ENCODE data around the gene RESP18. TPM values are rescaled to one million over a fixed set of nuclear protein-coding genes. Genes with fewer than 3 reads are reported as not detected.
"Not testable (repeated sequence)": the region's sequence is repeated elsewhere in the genome, so short reads cannot be mapped to it uniquely, and the experiment has no call there.

The RESP18 gene
- total RNA-seq, 1 donor from 2014 or later = not detected

DNA sequence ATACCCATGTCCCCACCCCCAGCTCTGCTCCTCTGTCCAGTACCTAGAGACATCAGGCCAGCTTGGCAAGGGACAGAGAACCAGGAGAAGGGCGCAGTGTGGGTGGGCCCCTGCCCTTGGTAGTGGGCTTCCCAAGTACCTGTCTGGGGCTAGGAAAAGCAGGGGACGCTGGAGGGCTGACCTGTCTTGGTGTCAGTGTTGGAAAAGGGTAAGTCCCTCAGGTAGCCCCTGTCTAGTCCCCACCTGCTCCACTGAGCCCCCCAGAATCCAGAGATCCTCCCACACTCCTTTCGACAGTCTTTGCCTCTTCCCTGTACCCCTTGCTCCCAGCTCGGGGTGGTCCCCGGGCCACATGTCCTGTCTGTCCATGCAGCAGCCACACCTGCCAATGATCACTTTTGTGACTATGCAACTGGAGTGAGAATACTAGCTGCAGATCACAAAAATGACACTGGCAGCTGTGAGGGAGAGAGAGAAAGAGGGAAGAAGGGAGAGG lies 38.8 kb downstream of the RESP18 start:
- intact Hi-C loops (cut with micrococcal nuclease) = loop anchor here (1.0 kb wide), 3 partner anchors 40 to 87 kb away; partner anchors contain the start of genes GLB1L, STK16, TUBA4A and TUBA4B

- intact Hi-C loops (cut with micrococcal nuclease) = no loop called here
Observed at GRCh38 chr2:219292616-219293015, 39.9 kb downstream of the RESP18 start.

DNA sequence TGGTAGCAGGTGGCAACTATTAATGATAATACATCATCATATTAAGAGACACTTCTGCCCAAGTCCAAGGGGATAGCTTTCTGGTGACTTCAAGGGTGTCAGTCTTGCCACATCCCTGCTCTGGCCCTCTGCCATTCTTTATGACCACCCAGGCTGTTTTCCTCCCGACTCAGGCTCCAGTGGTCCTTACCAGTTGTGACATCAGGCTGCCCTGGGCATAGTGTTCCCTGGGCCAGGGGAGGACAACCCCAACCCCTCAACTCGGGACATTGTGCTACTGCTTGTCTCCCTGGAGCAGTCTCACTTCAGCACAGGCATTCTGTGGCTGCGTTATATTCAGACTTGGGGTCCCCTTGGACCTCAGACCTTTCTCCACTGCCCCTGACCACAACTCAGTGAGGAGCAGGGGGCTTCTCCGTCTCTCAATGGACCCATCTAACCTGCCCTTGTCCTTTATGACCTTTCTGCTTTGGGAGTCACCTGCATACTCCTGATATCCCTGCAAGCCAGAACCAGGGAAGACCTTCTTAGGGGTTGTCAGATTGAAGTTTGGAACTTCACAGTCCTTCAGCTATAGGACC lies 40.5 kb downstream of the RESP18 start:
- intact Hi-C loops (cut with micrococcal nuclease) = no loop called here

DNA sequence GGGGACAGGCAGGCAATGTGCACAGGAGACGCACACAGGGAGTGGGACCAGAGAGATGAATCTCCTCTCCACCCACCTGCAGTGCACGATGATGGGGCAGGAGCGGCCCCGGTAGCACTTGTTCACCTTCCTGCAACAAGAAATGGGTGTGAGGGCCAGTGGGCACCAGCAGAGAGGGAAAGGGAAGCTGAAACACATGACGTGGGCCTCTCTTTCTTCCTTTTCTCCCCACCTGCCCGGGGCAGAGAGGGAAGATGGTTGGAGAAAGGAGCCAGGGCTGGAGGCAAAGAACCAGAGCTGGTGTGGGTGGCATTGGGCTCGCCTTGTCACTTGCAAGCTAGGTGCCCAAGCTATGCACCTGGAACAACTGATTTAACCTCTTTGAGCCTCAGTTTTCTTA lies 41.1 kb downstream of the RESP18 start:
- intact Hi-C loops (cut with micrococcal nuclease) = no loop called here

DNA sequence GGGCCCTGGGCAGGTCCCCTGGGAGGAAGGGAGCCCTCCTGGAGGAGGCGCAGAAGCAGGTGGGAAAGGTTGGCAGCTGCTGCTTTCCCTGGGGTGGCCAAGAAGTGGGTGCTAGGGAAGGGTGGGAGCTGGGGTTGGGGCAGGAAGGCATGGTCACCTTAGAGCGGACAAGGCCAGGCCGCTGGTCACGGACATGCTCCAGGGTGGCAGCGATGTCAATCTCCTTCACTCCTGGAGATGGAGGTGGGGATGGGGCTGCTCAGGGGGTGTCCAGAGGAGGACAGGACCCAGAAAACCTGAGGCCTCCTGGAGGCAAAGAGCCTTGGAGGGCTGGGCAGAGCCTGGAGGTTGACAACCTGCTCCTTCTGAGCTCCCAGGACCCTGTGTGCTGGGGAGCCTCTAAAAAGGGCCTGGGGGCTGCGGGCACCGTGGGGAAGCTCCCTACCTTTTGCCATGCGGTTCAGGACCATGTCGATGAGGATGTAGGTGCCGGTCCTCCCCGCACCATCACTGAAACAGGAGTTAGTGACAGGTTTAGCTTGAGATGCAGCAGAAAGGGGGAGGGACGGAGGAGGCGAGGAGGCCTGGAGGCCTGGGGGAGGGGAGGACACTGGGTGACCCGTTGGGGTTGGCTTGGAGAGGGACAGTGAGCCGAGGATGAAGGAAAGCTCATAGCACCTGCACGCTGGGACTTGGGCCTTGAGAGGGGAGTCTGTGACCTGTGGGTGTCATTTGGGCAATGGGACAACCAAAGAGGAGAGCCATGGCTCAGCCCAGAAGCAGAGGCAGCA lies 42.0 kb downstream of the RESP18 start:
- intact Hi-C loops (cut with micrococcal nuclease) = no loop called here

- intact Hi-C loops (cut with micrococcal nuclease) = no loop called here
Observed at GRCh38 chr2:219289537-219290361, 42.8 kb downstream of the RESP18 start.

- intact Hi-C loops (cut with micrococcal nuclease) = no loop called here
Observed at GRCh38 chr2:219289195-219289536, 43.4 kb downstream of the RESP18 start.

DNA sequence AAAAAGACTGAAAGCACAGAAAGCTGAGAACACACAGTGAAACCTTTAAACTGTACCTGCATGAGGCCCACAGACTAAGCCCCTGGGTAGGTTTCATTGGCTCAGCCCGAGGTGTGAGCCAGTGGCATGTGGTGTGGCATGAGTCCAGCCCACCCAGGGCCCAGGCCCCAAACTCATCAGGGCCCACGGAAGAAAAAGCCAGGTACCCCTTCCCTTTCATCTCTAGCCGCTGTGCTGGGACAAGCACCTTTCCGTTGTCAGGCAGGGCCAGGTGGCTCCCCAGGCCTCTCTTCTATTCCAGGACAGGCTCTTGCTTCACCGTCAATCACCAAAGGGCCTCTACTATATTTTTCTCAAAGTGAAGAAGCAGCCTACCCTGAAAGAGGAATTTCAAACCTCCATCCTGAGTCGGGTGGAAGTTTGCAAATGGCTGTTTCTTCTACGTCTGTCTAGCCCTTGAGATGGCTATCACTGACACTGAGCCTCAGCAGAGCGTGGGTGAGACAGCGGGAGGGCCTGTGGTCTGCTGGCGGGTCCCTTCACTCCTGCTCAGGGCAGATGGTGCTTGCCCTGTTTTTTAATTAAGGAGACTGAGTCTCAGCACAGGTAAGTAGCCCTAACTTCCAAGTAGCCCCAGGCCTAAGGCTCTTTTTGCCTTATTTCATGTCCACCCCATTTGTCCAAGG lies 44.8 kb downstream of the RESP18 start:
- intact Hi-C loops (cut with micrococcal nuclease) = no loop called here

- intact Hi-C loops (cut with micrococcal nuclease) = not testable (repeated sequence)
Observed at GRCh38 chr2:219287116-219287440, 45.5 kb downstream of the RESP18 start.

DNA sequence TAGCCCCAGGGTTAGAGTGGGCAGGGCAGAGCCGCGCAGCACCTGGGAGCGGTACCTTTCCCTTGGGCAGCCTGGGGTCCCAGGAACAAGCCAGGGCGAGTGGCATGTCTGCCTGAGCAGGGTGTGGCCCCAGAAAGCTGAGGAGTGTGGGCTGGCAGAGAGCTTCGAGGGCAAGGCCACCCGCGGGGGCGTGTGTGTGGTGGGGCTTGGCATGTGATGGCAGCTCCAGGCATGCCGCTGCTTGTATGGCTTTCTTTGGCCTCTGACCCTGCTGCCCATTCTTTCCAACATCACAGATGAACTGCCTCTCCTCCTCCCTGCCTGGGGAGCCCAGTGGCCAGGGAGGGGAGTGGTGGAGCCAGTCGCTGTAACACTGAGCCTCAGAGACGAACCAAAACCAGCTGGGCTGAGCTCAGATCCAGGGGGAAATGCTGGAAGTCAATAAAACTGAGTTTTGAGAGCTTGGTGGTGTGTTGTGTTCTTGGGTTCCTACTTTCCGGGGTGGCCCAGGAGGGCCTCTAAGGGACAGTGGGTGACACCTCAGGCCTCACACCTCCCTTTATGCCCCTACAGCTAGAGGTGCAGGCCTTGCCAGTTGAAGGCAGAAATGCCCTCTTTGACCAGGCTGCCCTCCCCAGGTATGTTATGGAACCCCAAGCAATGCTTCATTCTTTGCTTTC lies 46.0 kb downstream of the RESP18 start:
- intact Hi-C loops (cut with micrococcal nuclease) = no loop called here

DNA sequence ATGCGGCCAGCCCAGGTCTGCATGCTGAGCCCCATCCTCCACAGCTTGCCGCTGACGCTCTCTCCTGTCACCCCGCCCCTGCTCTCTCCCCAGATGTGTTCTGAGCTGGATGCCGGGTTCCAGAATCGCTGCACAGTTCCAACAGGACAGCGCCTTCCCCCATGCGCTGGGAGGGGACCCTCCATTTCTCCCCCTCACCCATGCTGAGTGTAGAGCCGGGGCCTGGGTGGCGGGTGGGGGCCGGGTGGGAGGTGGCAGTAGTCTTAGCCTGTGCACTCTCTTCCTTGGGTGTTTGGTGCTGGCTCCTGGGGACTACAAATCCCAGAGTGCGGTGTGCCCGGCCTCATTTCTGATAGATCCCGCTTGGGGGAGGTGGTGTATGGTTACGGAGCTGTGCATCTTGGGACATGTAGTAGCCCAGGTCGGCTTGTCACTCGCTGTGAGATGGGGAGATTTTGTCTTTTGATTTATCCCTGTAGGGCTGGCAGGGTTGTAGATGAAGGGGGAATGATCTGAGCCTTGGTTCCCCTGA lies 46.6 kb downstream of the RESP18 start:
- intact Hi-C loops (cut with micrococcal nuclease) = no loop called here

GRCh38 chr2:219285373-219285735 lies 47.2 kb downstream of the RESP18 start:
- intact Hi-C loops (cut with micrococcal nuclease) = no loop called here

- intact Hi-C loops (cut with micrococcal nuclease) = no loop called here
Observed at GRCh38 chr2:219284501-219285372, 47.8 kb downstream of the RESP18 start.

DNA sequence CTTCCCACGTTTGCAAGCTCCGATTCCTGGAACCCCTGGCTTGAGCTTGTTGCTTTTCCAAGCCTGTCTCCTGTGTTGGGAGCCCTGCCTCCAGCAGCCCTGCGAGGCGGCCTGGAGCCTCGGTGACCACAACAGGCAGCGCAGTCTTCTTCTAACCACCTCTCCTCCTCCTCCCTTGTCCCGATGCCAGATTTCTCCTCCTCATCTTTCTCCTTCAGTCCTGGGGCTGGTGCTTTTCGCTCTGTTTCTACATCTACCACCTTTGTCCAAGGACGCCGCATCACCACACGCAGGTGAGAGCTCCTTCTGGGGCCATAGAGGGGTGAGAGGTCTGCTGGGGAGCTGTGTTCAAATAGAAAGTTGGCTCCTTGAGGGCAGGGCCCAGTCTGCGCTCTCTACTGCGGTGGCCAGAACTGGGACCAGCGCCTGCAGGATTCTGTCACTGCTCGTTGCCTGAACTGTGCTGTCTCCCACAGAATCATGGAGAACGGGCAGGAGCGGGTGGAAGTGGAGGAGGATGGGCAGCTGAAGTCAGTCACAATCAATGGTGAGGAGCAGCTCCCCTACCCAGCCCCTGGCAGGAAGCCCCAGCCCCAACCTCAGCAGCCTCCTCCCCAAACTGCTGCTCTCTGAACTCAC lies 49.5 kb downstream of the RESP18 start:
- intact Hi-C loops (cut with micrococcal nuclease) = no loop called here

GRCh38 chr2:219282375-219282774 lies 50.2 kb downstream of the RESP18 start:
- intact Hi-C loops (cut with micrococcal nuclease) = no loop called here

GRCh38 chr2:219281588-219281987 lies 51.0 kb downstream of the RESP18 start:
- intact Hi-C loops (cut with micrococcal nuclease) = no loop called here

DNA sequence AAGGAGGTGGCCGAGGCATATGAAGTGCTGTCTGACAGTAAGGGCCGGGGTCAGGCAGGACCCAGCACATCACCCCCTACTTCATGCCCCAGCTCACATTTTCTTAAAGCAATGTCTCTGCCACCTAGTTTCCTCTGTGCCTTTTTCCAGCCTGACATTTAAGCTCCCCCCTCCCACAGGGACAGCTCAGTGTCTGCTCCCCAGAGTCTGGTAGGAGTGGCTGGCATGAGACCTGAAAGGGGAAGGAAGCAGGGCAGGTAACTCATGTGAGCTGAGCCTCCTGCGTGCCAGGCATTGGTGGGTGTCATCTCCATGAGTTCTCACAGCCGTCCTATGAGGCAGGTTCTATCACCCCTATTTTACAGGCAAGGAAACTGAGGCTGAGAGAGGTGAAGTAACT lies 51.9 kb downstream of the RESP18 start:
- intact Hi-C loops (cut with micrococcal nuclease) = no loop called here

GRCh38 chr2:219279916-219280516 lies 52.5 kb downstream of the RESP18 start:
- intact Hi-C loops (cut with micrococcal nuclease) = loop anchor here (1.0 to 10.0 kb wide), 11 partner anchors 15 to 1010 kb away; partner anchors contain the start of genes AAMP, ABCB6, ANKZF1 and ATG9A
